Activated CD4-positive, alpha-beta T cell treated with anti-CD3 and anti-CD28 coated beads, Interleukin-2, amount 10 ng/mL, durations not matched to agents 24 days and 14 days (primary cell): ENCODE data around the gene NEU3. TPM values are rescaled to one million over a fixed set of nuclear protein-coding genes. Genes with fewer than 3 reads are reported as not detected.

Experiments
- DNase-seq: peaks from one replicate; pipeline ENCODE4 v3.0.0; 2022
- H3K27ac Mint-ChIP-seq: one replicate; pipeline ENCODE4 v1.8.0; 2022; ENCODE audit warnings: mild to moderate bottlenecking, mixed read lengths
- H3K27me3 Mint-ChIP-seq: one replicate; pipeline ENCODE4 v1.8.0; 2022; ENCODE audit warnings: mixed read lengths
- H3K36me3 Mint-ChIP-seq: one replicate; pipeline ENCODE4 v1.8.0; 2022; ENCODE audit warnings: low read depth, mild to moderate bottlenecking, mixed read lengths
- H3K4me1 Mint-ChIP-seq: one replicate; pipeline ENCODE4 v1.8.0; 2021; ENCODE audit warnings: mixed read lengths
- H3K4me3 Mint-ChIP-seq: one replicate; pipeline ENCODE4 v1.8.0; 2022; ENCODE audit warnings: mild to moderate bottlenecking, moderate library complexity, mixed read lengths
- H3K9me3 Mint-ChIP-seq: one replicate; pipeline ENCODE4 v1.8.0; 2021; ENCODE audit warnings: mixed read lengths
- intact Hi-C: fragments of 100-400 bp; cut with micrococcal nuclease; formaldehyde crosslinking; loops from one replicate; pipeline ENCODE4 v1.15.1; 2023
- total RNA-seq: library from RNA; stranded (reverse); gene quantifications from 2 replicates; pipeline ENCODE4 v1.2.3, GENCODE V29; 2022

NEU3 gene, protein sequence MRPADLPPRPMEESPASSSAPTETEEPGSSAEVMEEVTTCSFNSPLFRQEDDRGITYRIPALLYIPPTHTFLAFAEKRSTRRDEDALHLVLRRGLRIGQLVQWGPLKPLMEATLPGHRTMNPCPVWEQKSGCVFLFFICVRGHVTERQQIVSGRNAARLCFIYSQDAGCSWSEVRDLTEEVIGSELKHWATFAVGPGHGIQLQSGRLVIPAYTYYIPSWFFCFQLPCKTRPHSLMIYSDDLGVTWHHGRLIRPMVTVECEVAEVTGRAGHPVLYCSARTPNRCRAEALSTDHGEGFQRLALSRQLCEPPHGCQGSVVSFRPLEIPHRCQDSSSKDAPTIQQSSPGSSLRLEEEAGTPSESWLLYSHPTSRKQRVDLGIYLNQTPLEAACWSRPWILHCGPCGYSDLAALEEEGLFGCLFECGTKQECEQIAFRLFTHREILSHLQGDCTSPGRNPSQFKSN
- total RNA-seq: 15.1 and 16.3 TPM in 2 replicates

GRCh38 chr11:74988541-74989259 is at the start of gene NEU3:
Gene NEU3, plus strand, starts transcription at chr11:74988933. Its CDS starts 128 bp downstream, at chr11:74989061.
- no peaks in the 10 kb centered on the region for H3K27me3 Mint-ChIP-seq
- H3K4me1 Mint-ChIP-seq: peaks cover 27% of the 10 kb centered on the region
- intact Hi-C loops: loop anchor here (1.0 to 5.0 kb wide), 2 partner anchors 39 to 61 kb away; partner anchors contain the start of genes SPCS2 and XRRA1
- H3K36me3 Mint-ChIP-seq: peaks cover 3% of the 10 kb centered on the region
- peak within 1 kb of the TSS; percentile 97 for H3K4me3 Mint-ChIP-seq
- peak within 1 kb of the TSS; percentile 87 for H3K27ac Mint-ChIP-seq
- H3K9me3 Mint-ChIP-seq: no peaks in the 10 kb centered on the region
- peak; percentile 95 for DNase-seq

DNA sequence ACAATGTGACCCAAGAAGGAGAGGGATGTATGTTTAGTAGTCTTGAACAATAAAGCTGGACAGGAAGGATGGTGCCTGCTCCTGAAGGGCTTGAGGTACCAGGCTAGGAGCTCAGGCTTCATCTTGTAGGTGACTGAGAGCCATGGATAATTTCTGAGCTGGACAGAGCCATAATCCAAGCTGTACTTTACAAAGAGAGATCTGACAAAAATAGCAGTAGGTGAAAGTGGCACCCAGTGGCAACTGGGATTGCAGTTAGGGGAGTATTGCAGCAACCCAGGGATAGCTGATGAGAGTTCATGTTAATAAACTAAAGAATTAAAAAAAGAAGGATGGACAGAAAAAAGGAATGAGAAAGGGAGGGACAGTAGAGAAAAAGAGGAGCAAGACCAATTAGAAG is 47.2 kb upstream of the NEU3 start:
- Mint-ChIP-seq H3K4me3 (no peak overlapping the region), H3K27me3 (no peaks in the 10 kb centered on the region), H3K9me3 (no peaks in the 10 kb centered on the region), H3K36me3 (peaks cover 21% of the 10 kb centered on the region), H3K27ac (no peak overlapping the region), H3K4me1 (peaks cover 28% of the 10 kb centered on the region)
- intact Hi-C loops: no loop called here
- DNase-seq: no peak

GRCh38 chr11:74942073-74942759 is 46.5 kb upstream of the NEU3 start:
- Mint-ChIP-seq H3K4me3 (no peak overlapping the region), H3K27ac (no peak overlapping the region)

DNA sequence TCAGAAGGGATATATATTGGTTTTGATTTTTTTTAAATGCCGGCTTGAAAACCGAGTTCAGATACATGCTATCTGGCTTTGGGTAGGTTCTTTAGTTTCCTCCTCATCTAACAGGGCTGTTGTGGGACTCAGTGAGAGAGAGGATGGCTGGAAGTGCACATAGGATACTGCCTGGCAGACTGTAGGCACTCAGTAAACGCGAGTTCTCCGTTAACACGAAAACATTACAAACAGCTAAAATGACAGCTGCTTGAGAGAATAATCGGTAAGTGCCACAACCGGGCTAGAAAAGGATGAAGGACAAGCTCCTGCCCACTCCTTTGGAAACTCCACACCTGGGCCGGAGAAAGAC is 40.2 kb upstream of the NEU3 start:
- H3K9me3 Mint-ChIP-seq: no peaks in the 10 kb centered on the region
- peak overlapping the region; percentile 89 for H3K27ac Mint-ChIP-seq
- peaks cover 39% of the 10 kb centered on the region for H3K36me3 Mint-ChIP-seq
- intact Hi-C loops: loop anchor here (2.0 kb wide), 3 partner anchors 20 to 292 kb away; partner anchors contain the start of genes RNF169 and TPBGL
- peak overlapping the region; percentile 91 for H3K4me3 Mint-ChIP-seq
- H3K4me1 Mint-ChIP-seq: peaks cover 40% of the 10 kb centered on the region
- DNase-seq: no peak
- no peaks in the 10 kb centered on the region for H3K27me3 Mint-ChIP-seq

More at GRCh38 chr11:74942073-74942759, 46.5 kb upstream of the NEU3 start:
- H3K36me3 Mint-ChIP-seq: peaks cover 20% of the 10 kb centered on the region
- H3K4me1 Mint-ChIP-seq: peaks cover 28% of the 10 kb centered on the region
- no peaks in the 10 kb centered on the region for H3K27me3 Mint-ChIP-seq
- H3K9me3 Mint-ChIP-seq: no peaks in the 10 kb centered on the region
- DNase-seq: no peak
- intact Hi-C loops: no loop called here

DNA sequence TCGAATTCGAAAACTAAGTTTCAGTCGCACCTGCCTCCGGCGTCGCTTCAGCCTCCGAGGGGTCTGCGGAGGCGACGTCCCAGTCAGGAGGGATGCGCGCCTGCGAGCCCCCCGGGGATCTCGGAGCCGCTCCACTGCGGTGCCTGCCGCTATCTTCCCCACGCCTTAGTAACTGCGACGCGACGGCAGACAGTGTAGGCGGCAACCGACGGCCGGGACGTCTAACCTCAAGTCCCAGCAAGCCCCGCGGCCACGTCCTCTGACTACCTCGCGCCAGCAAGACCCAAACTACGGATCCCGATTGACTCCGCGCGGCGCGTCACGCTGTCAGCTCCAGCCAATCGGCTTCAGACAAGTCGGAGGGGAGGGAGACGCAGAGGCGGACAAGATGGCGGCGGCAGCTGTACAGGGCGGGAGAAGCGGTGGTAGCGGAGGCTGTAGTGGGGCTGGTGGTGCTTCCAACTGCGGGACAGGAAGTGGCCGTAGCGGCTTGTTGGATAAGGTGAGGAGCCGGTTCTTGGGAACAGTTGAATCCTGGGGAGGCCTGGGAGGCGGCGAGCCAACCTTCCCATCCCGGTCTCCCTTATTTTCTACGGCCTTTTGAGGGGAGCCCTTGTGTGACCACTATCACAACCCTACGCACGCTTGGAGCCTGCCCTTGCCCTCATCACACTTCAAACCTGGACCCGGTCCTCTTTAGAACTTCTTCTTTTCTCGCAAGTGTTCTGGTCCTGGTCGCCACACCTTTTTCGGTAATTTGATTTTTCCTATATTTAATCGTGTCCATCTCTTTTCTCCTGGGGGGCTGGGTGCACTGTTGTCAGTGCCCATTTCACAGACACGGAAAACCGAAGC is 39.6 kb upstream of the NEU3 start, which contains the start of the genes SPCS2 and XRRA1:
Gene SPCS2, plus strand, starts transcription at position 369 of the 855 bp plus-strand sequence. Its CDS starts 20 bp downstream, at position 389.
Gene XRRA1, minus strand, starts transcription at position 194 of the 855 bp plus-strand sequence. CDS start 8,213 bp downstream, outside the sequence.
- Mint-ChIP-seq H3K27me3 (no peaks in the 10 kb centered on the region), H3K4me3 (peak within 1 kb of the TSS; percentile 91), H3K27ac (peak within 1 kb of the TSS; percentile 89), H3K36me3 (peaks cover 42% of the 10 kb centered on the region), H3K4me1 (peaks cover 37% of the 10 kb centered on the region), H3K9me3 (no peaks in the 10 kb centered on the region)
- intact Hi-C loops: loop anchor here (1.0 to 2.0 kb wide), 4 partner anchors 20 to 292 kb away; partner anchors contain the start of genes NEU3, RNF169 and TPBGL
- DNase-seq: peak; percentile 99

- Mint-ChIP-seq H3K27ac (peak overlapping the region; percentile 89), H3K27me3 (no peaks in the 10 kb centered on the region), H3K4me1 (peaks cover 38% of the 10 kb centered on the region), H3K36me3 (peaks cover 39% of the 10 kb centered on the region), H3K4me3 (peak overlapping the region; percentile 91), H3K9me3 (no peaks in the 10 kb centered on the region)
- DNase-seq: no peak
- intact Hi-C loops: loop anchor here (1.0 to 2.0 kb wide), 4 partner anchors 21 to 291 kb away; partner anchors contain the start of genes NEU3, RNF169 and TPBGL
Observed at GRCh38 chr11:74949753-74950137, 39.0 kb upstream of the NEU3 start.

DNA sequence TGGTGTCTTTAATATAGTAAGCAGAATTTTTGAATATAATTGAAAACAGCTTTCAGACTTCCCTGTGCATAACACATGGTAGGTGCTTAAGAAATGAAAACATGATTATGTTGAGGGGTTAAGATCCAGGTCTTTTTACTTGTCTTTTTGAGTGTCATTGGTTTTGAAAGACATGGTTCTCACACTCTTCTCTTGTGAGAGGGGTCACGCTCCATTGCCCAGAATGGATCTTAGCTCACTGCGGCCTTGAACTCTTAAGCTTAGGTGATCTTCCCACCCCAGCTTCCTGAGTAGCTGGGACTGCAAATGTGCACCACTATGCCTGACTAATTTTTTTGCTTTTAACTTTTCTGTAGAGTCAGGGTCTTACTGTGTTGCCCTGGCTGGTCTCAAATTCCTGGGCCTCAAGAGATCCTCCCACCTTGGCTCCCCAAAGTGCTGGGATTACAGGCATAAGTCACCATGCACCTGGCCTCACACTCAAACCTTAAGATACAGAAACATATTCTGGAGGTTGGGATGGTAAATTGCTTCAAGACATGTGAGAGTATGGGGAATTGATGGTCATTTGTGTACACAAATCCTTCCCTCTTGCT is 38.3 kb upstream of the NEU3 start:
- peaks cover 38% of the 10 kb centered on the region for H3K4me1 Mint-ChIP-seq
- intact Hi-C loops: no loop called here
- H3K9me3 Mint-ChIP-seq: no peaks in the 10 kb centered on the region

GRCh38 chr11:74951226-74951625 is 37.5 kb upstream of the NEU3 start:
- Mint-ChIP-seq H3K4me3 (peak overlapping the region; percentile 91), H3K27me3 (no peaks in the 10 kb centered on the region), H3K27ac (no peak overlapping the region), H3K9me3 (no peaks in the 10 kb centered on the region), H3K4me1 (peaks cover 42% of the 10 kb centered on the region), H3K36me3 (peaks cover 42% of the 10 kb centered on the region)
- intact Hi-C loops: no loop called here
- no peak for DNase-seq

More for the DNA sequence above, 38.3 kb upstream of the NEU3 start:
- H3K4me3 Mint-ChIP-seq: peak overlapping the region; percentile 91
- H3K36me3 Mint-ChIP-seq: peaks cover 41% of the 10 kb centered on the region
- peak overlapping the region; percentile 89 for H3K27ac Mint-ChIP-seq
- DNase-seq: no peak
- H3K27me3 Mint-ChIP-seq: no peaks in the 10 kb centered on the region

- H3K9me3 Mint-ChIP-seq: no peaks in the 10 kb centered on the region
- H3K27ac Mint-ChIP-seq: no peak overlapping the region
- no peak for DNase-seq
- H3K4me1 Mint-ChIP-seq: peaks cover 50% of the 10 kb centered on the region
- peaks cover 48% of the 10 kb centered on the region for H3K36me3 Mint-ChIP-seq
- no peak overlapping the region for H3K4me3 Mint-ChIP-seq
- H3K27me3 Mint-ChIP-seq: no peaks in the 10 kb centered on the region
- intact Hi-C loops: no loop called here
Observed at GRCh38 chr11:74952752-74953151, 36.0 kb upstream of the NEU3 start.

- no peak for DNase-seq
- Mint-ChIP-seq H3K4me1 (peaks cover 51% of the 10 kb centered on the region), H3K27me3 (no peaks in the 10 kb centered on the region), H3K36me3 (peaks cover 49% of the 10 kb centered on the region), H3K9me3 (no peaks in the 10 kb centered on the region), H3K27ac (no peak overlapping the region), H3K4me3 (no peak overlapping the region)
- intact Hi-C loops: no loop called here
Observed at GRCh38 chr11:74953451-74953850, 35.3 kb upstream of the NEU3 start.

GRCh38 chr11:74954199-74954598 is 34.5 kb upstream of the NEU3 start:
- Mint-ChIP-seq H3K27ac (no peak overlapping the region), H3K36me3 (peaks cover 54% of the 10 kb centered on the region), H3K27me3 (no peaks in the 10 kb centered on the region), H3K9me3 (no peaks in the 10 kb centered on the region), H3K4me1 (peaks cover 53% of the 10 kb centered on the region), H3K4me3 (no peak overlapping the region)
- intact Hi-C loops: no loop called here
- DNase-seq: no peak

DNA sequence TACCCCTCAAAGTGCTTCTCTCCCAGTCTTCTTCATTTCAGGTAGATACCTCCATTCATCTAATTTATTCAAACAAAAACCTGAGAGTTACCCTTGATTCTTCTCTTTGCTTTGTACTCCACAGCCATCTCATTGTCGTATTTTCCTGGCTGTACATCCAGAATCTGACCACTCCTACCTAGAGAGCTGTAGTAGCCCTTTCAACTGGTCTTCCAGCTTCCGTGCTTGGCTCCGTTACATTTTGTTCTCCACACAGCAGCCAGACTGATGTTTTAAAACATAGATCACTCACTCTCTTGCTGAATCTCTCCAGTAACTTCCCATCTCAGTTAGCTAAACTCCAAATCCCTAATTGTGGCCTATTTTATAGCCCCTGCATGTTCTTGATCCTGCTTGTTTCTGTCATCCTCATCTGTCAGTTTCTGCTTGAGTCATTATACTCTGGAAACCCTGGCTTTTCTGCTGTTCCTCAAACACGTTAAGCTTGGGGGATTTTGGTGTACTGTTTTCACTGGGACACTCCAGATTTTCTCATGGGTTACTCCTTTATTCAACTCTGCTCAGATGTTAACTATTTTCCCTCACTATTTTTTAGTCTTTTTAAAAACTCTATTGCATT is 32.2 kb upstream of the NEU3 start:
- no peaks in the 10 kb centered on the region for H3K27me3 Mint-ChIP-seq
- H3K9me3 Mint-ChIP-seq: no peaks in the 10 kb centered on the region
- no peak overlapping the region for H3K4me3 Mint-ChIP-seq
- peaks cover 41% of the 10 kb centered on the region for H3K36me3 Mint-ChIP-seq
- intact Hi-C loops: no loop called here
- no peak overlapping the region for H3K27ac Mint-ChIP-seq
- peaks cover 47% of the 10 kb centered on the region for H3K4me1 Mint-ChIP-seq
- no peak for DNase-seq
